ENCODE measurements around the gene GPR15LG. TPM values are rescaled to one million over a fixed set of nuclear protein-coding genes. Genes with fewer than 3 reads are reported as not detected.
A peak's percentile ranks its signal among the peaks of the same experiment; 100 is the strongest.

Gene GPR15LG
- total and polyA plus RNA-seq, 10 of the 15 experiments (the other 5 are each of a cell fraction or from before 2014, with no cell fraction given), result 1.1 to 12.2 (median 1.4) TPM

DNA sequence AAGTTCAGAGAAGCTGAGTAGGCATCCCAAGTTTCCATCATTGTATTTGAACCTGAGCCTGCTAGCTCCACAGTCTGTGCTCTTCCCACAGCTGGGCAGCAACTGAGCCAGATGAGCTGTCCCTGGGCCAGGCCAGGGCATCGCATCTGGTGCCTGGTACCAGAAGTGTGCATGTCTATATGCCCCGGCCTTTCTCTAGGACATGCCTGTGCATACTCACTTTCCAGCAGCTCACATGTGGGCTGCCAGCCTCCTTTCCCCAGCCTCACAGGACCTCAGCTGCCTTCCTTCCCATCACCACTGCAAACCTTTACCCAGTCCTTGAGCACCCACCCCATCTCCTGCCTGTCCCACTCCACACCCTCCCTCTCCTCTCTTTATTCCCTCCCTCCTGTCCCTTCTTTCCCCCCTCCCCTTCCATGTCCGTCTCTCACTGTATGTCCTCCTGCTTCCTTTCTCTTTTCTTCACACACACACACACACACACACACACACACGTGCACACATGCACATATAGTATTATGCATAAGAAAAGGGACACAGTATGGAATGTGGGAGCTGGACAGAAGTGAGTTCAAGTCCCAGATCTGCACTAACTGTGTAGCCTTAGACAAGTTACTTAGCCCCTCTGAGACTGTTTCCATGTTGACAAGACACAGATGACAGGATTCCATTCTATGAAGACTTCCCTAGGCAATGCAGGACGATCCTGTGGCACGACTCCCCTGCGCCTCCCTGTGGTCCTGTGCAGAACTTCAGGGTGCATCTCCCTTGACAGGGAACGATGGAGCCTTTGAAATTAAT lies 31.6 kb downstream of the GPR15LG start (continued):
- no peak for TF ChIP-seq PAX8 (IDR thresholded peaks at IDR 0.05)
- TF ChIP-seq CHD2 (IDR thresholded peaks at IDR 0.05; ENCODE audit: borderline replicate concordance, low read depth, low read length), result no peak
- TF ChIP-seq NFXL1 (IDR thresholded peaks at IDR 0.05; ENCODE audit: borderline replicate concordance), result no peak
- TF ChIP-seq NBN (IDR thresholded peaks at IDR 0.05), result 0 out of 2 replicates have a peak, but pooled peaks have one; percentile 48
- TF ChIP-seq, protein P1, sequence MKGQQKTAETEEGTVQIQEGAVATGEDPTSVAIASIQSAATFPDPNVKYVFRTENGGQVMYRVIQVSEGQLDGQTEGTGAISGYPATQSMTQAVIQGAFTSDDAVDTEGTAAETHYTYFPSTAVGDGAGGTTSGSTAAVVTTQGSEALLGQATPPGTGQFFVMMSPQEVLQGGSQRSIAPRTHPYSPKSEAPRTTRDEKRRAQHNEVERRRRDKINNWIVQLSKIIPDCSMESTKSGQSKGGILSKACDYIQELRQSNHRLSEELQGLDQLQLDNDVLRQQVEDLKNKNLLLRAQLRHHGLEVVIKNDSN (IDR thresholded peaks at IDR 0.05; ENCODE audit: borderline replicate concordance, extremely low read length, insufficient read depth, low read depth, low read length), result no peak
- TF ChIP-seq, protein P2, sequence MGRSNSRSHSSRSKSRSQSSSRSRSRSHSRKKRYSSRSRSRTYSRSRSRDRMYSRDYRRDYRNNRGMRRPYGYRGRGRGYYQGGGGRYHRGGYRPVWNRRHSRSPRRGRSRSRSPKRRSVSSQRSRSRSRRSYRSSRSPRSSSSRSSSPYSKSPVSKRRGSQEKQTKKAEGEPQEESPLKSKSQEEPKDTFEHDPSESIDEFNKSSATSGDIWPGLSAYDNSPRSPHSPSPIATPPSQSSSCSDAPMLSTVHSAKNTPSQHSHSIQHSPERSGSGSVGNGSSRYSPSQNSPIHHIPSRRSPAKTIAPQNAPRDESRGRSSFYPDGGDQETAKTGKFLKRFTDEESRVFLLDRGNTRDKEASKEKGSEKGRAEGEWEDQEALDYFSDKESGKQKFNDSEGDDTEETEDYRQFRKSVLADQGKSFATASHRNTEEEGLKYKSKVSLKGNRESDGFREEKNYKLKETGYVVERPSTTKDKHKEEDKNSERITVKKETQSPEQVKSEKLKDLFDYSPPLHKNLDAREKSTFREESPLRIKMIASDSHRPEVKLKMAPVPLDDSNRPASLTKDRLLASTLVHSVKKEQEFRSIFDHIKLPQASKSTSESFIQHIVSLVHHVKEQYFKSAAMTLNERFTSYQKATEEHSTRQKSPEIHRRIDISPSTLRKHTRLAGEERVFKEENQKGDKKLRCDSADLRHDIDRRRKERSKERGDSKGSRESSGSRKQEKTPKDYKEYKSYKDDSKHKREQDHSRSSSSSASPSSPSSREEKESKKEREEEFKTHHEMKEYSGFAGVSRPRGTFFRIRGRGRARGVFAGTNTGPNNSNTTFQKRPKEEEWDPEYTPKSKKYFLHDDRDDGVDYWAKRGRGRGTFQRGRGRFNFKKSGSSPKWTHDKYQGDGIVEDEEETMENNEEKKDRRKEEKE (IDR thresholded peaks at IDR 0.05), result no peak
- no peak for TF ChIP-seq NFYA (IDR thresholded peaks at IDR 0.05; ENCODE audit: borderline replicate concordance, low read depth, low read length)
- TF ChIP-seq DPF2 (IDR thresholded peaks at IDR 0.05), result no peak
- no peak for TF ChIP-seq RUNX3 (IDR thresholded peaks at IDR 0.05; ENCODE audit: low read length)
- TF ChIP-seq SUPT20H (IDR thresholded peaks at IDR 0.05; ENCODE audit: borderline replicate concordance, control insufficient read depth, low read depth, low read length), result no peak
- TF ChIP-seq MYB (IDR thresholded peaks at IDR 0.05; ENCODE audit: borderline replicate concordance, low read depth, low read length), result no peak
- TF ChIP-seq, protein P3, sequence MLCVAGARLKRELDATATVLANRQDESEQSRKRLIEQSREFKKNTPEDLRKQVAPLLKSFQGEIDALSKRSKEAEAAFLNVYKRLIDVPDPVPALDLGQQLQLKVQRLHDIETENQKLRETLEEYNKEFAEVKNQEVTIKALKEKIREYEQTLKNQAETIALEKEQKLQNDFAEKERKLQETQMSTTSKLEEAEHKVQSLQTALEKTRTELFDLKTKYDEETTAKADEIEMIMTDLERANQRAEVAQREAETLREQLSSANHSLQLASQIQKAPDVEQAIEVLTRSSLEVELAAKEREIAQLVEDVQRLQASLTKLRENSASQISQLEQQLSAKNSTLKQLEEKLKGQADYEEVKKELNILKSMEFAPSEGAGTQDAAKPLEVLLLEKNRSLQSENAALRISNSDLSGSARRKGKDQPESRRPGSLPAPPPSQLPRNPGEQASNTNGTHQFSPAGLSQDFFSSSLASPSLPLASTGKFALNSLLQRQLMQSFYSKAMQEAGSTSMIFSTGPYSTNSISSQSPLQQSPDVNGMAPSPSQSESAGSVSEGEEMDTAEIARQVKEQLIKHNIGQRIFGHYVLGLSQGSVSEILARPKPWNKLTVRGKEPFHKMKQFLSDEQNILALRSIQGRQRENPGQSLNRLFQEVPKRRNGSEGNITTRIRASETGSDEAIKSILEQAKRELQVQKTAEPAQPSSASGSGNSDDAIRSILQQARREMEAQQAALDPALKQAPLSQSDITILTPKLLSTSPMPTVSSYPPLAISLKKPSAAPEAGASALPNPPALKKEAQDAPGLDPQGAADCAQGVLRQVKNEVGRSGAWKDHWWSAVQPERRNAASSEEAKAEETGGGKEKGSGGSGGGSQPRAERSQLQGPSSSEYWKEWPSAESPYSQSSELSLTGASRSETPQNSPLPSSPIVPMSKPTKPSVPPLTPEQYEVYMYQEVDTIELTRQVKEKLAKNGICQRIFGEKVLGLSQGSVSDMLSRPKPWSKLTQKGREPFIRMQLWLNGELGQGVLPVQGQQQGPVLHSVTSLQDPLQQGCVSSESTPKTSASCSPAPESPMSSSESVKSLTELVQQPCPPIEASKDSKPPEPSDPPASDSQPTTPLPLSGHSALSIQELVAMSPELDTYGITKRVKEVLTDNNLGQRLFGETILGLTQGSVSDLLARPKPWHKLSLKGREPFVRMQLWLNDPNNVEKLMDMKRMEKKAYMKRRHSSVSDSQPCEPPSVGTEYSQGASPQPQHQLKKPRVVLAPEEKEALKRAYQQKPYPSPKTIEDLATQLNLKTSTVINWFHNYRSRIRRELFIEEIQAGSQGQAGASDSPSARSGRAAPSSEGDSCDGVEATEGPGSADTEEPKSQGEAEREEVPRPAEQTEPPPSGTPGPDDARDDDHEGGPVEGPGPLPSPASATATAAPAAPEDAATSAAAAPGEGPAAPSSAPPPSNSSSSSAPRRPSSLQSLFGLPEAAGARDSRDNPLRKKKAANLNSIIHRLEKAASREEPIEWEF (IDR thresholded peaks at IDR 0.05; ENCODE audit: insufficient replicate concordance, low read depth, low read length), result no peak
- TF ChIP-seq SMC3 (IDR thresholded peaks at IDR 0.05; ENCODE audit: borderline replicate concordance, low read length), result peak; percentile 98
- TF ChIP-seq MEF2A (IDR thresholded peaks at IDR 0.05; ENCODE audit: insufficient read depth, low read depth, low read length), result no peak
- TF ChIP-seq, protein P4, sequence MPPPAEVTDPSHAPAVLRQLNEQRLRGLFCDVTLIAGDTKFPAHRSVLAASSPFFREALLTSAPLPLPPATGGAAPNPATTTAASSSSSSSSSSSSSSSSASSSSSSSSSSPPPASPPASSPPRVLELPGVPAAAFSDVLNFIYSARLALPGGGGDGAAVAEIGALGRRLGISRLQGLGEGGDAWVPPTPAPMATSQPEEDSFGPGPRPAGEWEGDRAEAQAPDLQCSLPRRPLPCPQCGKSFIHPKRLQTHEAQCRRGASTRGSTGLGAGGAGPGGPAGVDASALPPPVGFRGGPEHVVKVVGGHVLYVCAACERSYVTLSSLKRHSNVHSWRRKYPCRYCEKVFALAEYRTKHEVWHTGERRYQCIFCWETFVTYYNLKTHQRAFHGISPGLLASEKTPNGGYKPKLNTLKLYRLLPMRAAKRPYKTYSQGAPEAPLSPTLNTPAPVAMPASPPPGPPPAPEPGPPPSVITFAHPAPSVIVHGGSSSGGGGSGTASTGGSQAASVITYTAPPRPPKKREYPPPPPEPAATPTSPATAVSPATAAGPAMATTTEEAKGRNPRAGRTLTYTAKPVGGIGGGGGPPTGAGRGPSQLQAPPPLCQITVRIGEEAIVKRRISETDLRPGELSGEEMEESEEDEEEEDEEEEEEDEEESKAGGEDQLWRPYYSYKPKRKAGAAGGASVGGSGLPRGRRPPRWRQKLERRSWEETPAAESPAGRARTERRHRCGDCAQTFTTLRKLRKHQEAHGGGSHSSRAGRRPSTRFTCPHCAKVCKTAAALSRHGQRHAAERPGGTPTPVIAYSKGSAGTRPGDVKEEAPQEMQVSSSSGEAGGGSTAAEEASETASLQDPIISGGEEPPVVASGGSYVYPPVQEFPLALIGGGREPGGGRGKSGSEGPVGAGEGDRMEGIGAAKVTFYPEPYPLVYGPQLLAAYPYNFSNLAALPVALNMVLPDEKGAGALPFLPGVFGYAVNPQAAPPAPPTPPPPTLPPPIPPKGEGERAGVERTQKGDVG (CRISPR knock-in tag; IDR thresholded peaks at IDR 0.05), result no peak
- 0 out of 2 replicates have a peak, but pooled peaks have one; percentile 40 for TF ChIP-seq STAT1 (conservative IDR thresholded peaks at IDR 0.05)
- TF ChIP-seq SREBF1 (IDR thresholded peaks at IDR 0.05; ENCODE audit: low read length), result no peak

Measured in GM12878 (cell line).